Tibial nerve (tissue), 4 donors: Measurements from ENCODE around the gene TLN1. TPM values are rescaled to one million over a fixed set of nuclear protein-coding genes. Genes with fewer than 3 reads are reported as not detected.

ENCODE experiments used
- DNase-seq, 2 donors: peaks; one replicate each; pipeline ENCODE4 v3.0.0-alpha.2; 2019; ENCODE audit warnings: low spot score in 2 of 2
- H3K27ac ChIP-seq, 4 donors: fragments of 200-600 bp; sonication (generic) in 3 of 4; one replicate each; pipeline ENCODE4 v1.5.1; 2017 to 2019; ENCODE audit warnings: mild to moderate bottlenecking in 1 of 4
- H3K27me3 ChIP-seq, 2 donors: fragments of 200-600 bp; sonication (generic) in 1 of 2; one replicate each; pipeline versions ENCODE4 v1.5.1 to v1.6.0; 2017 to 2019
- H3K36me3 ChIP-seq, 3 donors: fragments of 200-600 bp; sonication (generic); one replicate each; pipeline ENCODE4 v1.5.1; 2018 to 2019
- H3K4me1 ChIP-seq, 4 donors: fragments of 200-600 bp; sonication (generic) in 3 of 4; one replicate each; pipeline ENCODE4 v1.5.1; 2017 to 2019
- H3K4me3 ChIP-seq, 4 donors: fragments of 200-600 bp; sonication (generic) in 3 of 4; one replicate each; pipeline ENCODE4 v1.5.1; 2017 to 2019; ENCODE audit warnings: mild to moderate bottlenecking in 1 of 4, moderate library complexity in 1 of 4
- H3K9me3 ChIP-seq, 4 donors: fragments of 200-600 bp; sonication (generic) in 3 of 4; one replicate each; pipeline ENCODE4 v1.5.1; 2017 to 2019
- EP300 ChIP-seq, 2 donors: sonication (generic); formaldehyde crosslinking; IDR thresholded peaks; one replicate each; pipeline ENCODE4 v1.6.1; 2017; ENCODE audit warnings: antibody characterized with exemption in 2 of 2, mild to moderate bottlenecking in 1 of 2
- POLR2A ChIP-seq, 2 donors: fragments of 450-650 bp; IDR thresholded peaks; one replicate each; pipeline ENCODE4 v1.6.1; 2017; ENCODE audit warnings: antibody characterized with exemption in 2 of 2, mild to moderate bottlenecking in 2 of 2, moderate library complexity in 2 of 2
- WGBS, 2 donors: methylation state at CpG; one replicate each; pipeline ENCODE4 v1.1.5; 2018; 5-methylcytosine and 5-hydroxymethylcytosine counted together
- total RNA-seq, 4 donors: library from RNA; depleted of rRNA; stranded (reverse); fragments of >200 nt; gene quantifications; one replicate each; pipeline ENCODE4 v1.1.0, GENCODE V29; 2016
- TF ChIP-seq, protein P1 (sequence below), 5 experiments: fragments of 200-600 bp in 3 of 5; fragments of 450-650 bp in 2 of 5; sonication (generic) in 3 of 5; IDR thresholded peaks; one replicate each; pipeline ENCODE4 v1.5.1; 2016 to 2019; ENCODE audit warnings: antibody characterized with exemption in 5 of 5, mild to moderate bottlenecking in 3 of 5, moderate library complexity in 2 of 5

Gene TLN1
- total RNA-seq, 4 donors from 2014 or later = 284 to 405 (median 350) TPM

DNA sequence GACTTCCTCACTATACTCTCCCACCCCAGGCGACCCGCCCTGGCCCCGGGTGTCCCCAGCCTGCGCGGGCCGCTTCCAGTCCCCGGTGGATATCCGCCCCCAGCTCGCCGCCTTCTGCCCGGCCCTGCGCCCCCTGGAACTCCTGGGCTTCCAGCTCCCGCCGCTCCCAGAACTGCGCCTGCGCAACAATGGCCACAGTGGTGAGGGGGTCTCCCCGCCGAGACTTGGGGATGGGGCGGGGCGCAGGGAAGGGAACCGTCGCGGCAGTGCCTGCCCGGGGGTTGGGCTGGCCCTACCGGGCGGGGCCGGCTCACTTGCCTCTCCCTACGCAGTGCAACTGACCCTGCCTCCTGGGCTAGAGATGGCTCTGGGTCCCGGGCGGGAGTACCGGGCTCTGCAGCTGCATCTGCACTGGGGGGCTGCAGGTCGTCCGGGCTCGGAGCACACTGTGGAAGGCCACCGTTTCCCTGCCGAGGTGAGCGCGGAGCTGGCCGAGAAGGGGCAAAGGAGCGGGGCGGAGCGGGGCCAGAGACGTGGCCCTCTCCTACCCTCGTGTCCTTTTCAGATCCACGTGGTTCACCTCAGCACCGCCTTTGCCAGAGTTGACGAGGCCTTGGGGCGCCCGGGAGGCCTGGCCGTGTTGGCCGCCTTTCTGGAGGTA is 56.1 kb downstream of the TLN1 start:
- Histone ChIP-seq H3K4me1 (peaks cover 0 to 16% (median 10%) of the 10 kb centered on the region in 4 donors), H3K9me3 (no peaks in the 10 kb centered on the region), H3K36me3 (no peaks in the 10 kb centered on the region), H3K4me3 (peak overlapping the region; percentile 26 to 62 (median 48)), H3K27me3 (no peaks in the 10 kb centered on the region), H3K27ac (peak overlapping the region in 2 of 4 donors; percentile 47 to 52)
- DNase-seq = no peak
- TF ChIP-seq, protein P1, sequence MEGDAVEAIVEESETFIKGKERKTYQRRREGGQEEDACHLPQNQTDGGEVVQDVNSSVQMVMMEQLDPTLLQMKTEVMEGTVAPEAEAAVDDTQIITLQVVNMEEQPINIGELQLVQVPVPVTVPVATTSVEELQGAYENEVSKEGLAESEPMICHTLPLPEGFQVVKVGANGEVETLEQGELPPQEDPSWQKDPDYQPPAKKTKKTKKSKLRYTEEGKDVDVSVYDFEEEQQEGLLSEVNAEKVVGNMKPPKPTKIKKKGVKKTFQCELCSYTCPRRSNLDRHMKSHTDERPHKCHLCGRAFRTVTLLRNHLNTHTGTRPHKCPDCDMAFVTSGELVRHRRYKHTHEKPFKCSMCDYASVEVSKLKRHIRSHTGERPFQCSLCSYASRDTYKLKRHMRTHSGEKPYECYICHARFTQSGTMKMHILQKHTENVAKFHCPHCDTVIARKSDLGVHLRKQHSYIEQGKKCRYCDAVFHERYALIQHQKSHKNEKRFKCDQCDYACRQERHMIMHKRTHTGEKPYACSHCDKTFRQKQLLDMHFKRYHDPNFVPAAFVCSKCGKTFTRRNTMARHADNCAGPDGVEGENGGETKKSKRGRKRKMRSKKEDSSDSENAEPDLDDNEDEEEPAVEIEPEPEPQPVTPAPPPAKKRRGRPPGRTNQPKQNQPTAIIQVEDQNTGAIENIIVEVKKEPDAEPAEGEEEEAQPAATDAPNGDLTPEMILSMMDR (IDR thresholded peaks at IDR 0.05) = no peak
- TF ChIP-seq EP300 (IDR thresholded peaks at IDR 0.05) (no peak), POLR2A (IDR thresholded peaks at IDR 0.05) (no peak)
- WGBS, 2 donors = 3 to 15% methylated on average over 13 to 38 of the region's 51 CpGs

GRCh38 chr9:35675204-35675603 is 56.8 kb downstream of the TLN1 start:
- no peak for TF ChIP-seq EP300 (IDR thresholded peaks at IDR 0.05)
- TF ChIP-seq, protein P1 (IDR thresholded peaks at IDR 0.05) = no peak
- no peak for TF ChIP-seq POLR2A (IDR thresholded peaks at IDR 0.05)
- no peak for DNase-seq
- Histone ChIP-seq H3K4me1 (peaks cover 0 to 16% (median 10%) of the 10 kb centered on the region in 4 donors), H3K36me3 (no peaks in the 10 kb centered on the region), H3K27ac (peak overlapping the region in 1 of 4 donors; percentile 47), H3K9me3 (no peaks in the 10 kb centered on the region), H3K27me3 (no peaks in the 10 kb centered on the region), H3K4me3 (peak overlapping the region; percentile 26 to 62 (median 48))
- 41 to 48% methylated on average over 13 of the region's 13 CpGs for WGBS, 2 donors

DNA sequence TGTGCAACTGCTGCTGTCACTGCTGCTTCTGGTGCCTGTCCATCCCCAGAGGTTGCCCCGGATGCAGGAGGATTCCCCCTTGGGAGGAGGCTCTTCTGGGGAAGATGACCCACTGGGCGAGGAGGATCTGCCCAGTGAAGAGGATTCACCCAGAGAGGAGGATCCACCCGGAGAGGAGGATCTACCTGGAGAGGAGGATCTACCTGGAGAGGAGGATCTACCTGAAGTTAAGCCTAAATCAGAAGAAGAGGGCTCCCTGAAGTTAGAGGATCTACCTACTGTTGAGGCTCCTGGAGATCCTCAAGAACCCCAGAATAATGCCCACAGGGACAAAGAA is 58.0 kb downstream of the TLN1 start:
- WGBS, 2 donors = 65 to 96% methylated on average over 3 of the region's 3 CpGs
- no peaks in the 10 kb centered on the region for H3K27me3 ChIP-seq
- DNase-seq = no peak
- no peak for TF ChIP-seq POLR2A (IDR thresholded peaks at IDR 0.05)
- TF ChIP-seq EP300 (IDR thresholded peaks at IDR 0.05) = no peak
- TF ChIP-seq, protein P1 (IDR thresholded peaks at IDR 0.05) = no peak
- H3K4me1 ChIP-seq = peaks cover 0 to 16% (median 10%) of the 10 kb centered on the region in 4 donors
- no peaks in the 10 kb centered on the region for H3K9me3 ChIP-seq
- H3K4me3 ChIP-seq = no peak overlapping the region
- H3K36me3 ChIP-seq = no peaks in the 10 kb centered on the region
- no peak overlapping the region for H3K27ac ChIP-seq

DNA sequence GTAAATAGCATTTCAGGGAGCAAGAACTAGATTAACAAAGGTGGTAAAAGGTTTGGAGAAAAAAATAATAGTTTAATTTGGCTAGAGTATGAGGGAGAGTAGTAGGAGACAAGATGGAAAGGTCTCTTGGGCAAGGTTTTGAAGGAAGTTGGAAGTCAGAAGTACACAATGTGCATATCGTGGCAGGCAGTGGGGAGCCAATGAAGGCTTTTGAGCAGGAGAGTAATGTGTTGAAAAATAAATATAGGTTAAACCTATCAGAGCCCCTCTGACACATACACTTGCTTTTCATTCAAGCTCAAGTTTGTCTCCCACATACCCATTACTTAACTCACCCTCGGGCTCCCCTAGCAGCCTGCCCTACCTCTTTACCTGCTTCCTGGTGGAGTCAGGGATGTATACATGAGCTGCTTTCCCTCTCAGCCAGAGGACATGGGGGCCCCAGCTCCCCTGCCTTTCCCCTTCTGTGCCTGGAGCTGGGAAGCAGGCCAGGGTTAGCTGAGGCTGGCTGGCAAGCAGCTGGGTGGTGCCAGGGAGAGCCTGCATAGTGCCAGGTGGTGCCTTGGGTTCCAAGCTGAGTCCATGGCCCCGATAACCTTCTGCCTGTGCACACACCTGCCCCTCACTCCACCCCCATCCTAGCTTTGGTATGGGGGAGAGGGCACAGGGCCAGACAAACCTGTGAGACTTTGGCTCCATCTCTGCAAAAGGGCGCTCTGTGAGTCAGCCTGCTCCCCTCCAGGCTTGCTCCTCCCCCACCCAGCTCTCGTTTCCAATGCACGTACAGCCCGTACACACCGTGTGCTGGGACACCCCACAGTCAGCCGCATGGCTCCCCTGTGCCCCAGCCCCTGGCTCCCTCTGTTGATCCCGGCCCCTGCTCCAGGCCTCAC is 58.6 kb downstream of the TLN1 start, which contains the start of gene CA9:
Gene CA9 (plus strand): TSS at position 797 of the 893 bp plus-strand sequence. CDS start 32 bp downstream, at position 829.
- Histone ChIP-seq H3K27me3 (no peaks in the 10 kb centered on the region), H3K27ac (no peak within 1 kb of the TSS), H3K36me3 (no peaks in the 10 kb centered on the region), H3K4me3 (no peak within 1 kb of the TSS), H3K9me3 (no peaks in the 10 kb centered on the region), H3K4me1 (peaks cover 0 to 16% (median 10%) of the 10 kb centered on the region in 4 donors)
- 54 to 66% methylated on average over 9 to 10 of the region's 10 CpGs for WGBS, 2 donors
- TF ChIP-seq EP300 (IDR thresholded peaks at IDR 0.05) (no peak), POLR2A (IDR thresholded peaks at IDR 0.05) (no peak)
- TF ChIP-seq, protein P1 (IDR thresholded peaks at IDR 0.05) = no peak
- no peak for DNase-seq
